Fibroblast of pulmonary artery (primary cell): ENCODE measurements around the gene MUC5AC.
A peak's percentile ranks its signal among the peaks of the same experiment; 100 is the strongest.

Experiments used
- DNase-seq: peaks from one replicate; pipeline ENCODE4 v3.0.0-alpha.2; 2010; ENCODE audit warnings: low read depth
- H3K4me3 ChIP-seq: replicated peaks from 2 replicates; pipeline ENCODE4 v1.5.1; 2011; ENCODE audit warnings: low read depth, mild to moderate bottlenecking, control low read depth, low read length, moderate library complexity
- TF ChIP-seq, protein P1 (sequence below): IDR thresholded peaks from 2 replicates; pipeline ENCODE4 v1.5.1; 2011; ENCODE audit warnings: mild to moderate bottlenecking, control low read depth, low read length, inconsistent platforms; ENCODE audit errors: missing control alignments

Gene MUC5AC

DNA sequence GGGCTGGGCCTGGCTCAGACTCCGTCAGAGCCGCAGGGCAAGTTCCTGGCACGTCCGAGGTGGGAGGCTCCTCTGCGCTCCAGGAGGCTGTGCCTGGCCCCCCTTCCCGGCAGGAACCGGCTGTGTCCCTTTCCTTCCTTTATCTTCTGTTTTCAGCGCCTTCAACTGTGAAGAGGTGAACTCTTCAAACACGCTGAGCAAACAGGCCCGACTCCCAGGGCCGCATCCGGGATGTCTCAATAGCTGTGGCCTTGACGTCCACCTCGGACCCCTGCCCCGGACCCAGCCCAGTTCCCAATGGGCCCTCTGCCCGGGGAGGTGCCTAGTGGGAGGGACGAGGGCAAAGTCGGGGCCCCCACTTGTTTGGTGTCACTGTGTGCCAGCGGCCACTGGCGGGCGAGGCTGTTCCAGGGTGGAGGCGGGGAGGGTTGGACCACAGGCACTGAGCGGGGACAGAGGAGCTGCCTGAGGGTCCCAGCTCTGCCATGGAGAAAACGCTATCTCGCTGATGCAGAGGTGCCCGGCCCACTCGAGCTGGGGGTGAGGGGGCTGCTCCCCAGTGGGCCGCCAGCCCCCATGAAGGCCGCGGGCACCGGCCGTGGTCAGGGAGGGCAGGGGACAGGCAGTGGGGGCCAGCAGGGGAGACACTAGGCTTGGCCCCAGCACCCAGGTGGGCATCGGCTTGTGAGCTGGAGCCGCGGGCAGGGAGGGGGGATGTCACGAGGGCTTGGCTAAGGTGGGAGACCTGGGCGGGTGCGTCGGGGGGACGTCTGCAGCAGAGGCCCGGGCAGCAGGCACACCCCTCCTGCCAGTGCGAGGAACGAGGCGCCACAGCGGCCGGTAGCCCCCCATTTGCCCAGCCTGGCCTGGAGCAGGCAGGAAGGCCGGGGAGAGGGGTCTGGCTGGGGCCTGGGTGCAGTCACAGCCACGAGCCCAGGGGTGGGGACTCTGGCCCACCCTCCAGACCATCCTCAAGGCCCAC, 62.4 kb downstream of the MUC5AC start:
- peak; percentile 16 for DNase-seq
- TF ChIP-seq, protein P1, sequence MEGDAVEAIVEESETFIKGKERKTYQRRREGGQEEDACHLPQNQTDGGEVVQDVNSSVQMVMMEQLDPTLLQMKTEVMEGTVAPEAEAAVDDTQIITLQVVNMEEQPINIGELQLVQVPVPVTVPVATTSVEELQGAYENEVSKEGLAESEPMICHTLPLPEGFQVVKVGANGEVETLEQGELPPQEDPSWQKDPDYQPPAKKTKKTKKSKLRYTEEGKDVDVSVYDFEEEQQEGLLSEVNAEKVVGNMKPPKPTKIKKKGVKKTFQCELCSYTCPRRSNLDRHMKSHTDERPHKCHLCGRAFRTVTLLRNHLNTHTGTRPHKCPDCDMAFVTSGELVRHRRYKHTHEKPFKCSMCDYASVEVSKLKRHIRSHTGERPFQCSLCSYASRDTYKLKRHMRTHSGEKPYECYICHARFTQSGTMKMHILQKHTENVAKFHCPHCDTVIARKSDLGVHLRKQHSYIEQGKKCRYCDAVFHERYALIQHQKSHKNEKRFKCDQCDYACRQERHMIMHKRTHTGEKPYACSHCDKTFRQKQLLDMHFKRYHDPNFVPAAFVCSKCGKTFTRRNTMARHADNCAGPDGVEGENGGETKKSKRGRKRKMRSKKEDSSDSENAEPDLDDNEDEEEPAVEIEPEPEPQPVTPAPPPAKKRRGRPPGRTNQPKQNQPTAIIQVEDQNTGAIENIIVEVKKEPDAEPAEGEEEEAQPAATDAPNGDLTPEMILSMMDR: no peak
- no peak overlapping the region for H3K4me3 ChIP-seq

DNA sequence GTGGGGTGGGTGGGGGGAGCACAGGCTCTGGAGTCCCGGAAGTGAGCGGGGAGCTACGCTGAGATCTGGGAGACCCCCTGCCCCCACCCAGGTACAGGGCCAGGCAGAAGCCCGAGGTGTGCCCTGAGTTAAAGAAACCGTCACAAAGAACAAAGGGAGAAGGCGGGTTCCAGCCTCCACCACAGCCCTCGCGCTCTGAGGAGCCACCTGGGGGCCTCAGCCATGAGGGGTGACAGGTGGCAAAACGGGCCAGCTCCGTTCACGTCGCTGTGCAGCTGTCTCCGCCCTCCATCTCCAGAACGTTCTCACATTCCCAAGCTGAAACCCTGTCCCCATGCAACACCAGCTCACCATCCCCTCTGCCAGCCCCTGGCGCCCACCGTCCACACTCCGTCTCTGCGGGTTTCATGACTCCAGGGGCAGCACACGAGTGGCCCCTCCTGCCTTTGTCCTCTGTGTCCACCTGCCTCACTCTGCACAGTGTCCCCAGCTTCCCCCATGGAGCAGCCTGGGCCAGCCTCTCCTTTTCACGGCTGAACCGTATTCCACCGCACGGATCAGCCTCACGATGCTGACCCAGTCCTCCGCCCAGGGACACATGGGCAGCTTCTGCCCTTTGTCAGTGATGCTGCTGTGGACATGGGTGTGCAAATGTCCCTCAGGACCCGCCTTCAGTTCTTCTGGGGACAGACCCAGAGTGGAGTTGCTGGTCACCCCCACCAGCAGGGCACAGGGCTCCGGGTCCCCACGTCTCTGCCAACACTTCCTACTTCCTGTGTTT, 63.4 kb downstream of the MUC5AC start:
- no peak overlapping the region for H3K4me3 ChIP-seq
- TF ChIP-seq, protein P1: no peak
- no peak for DNase-seq

DNA sequence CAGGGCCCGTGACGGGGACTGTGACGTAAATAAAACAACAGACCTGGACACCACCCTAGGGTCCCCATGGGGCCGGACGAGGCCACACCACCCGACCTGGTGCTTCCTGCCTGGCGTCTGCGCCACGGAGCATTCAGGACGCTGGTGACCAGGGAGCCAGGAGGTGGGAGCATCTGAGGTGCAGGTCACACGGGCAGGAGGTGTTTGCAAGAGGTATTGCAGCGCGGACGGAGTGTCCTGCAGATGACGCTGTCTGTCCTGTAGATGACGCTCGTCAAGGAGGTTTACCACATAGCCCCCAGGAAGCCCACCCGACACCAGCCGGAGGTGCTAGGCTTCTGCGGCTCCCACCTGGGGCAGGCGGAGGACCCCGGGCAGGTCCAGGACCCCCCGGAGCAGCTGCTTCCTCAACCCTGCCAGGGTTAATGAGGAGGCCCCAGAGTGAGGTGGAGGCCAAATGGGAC, 64.1 kb downstream of the MUC5AC start:
- no peak overlapping the region for H3K4me3 ChIP-seq
- DNase-seq: no peak
- TF ChIP-seq, protein P1: no peak

DNA sequence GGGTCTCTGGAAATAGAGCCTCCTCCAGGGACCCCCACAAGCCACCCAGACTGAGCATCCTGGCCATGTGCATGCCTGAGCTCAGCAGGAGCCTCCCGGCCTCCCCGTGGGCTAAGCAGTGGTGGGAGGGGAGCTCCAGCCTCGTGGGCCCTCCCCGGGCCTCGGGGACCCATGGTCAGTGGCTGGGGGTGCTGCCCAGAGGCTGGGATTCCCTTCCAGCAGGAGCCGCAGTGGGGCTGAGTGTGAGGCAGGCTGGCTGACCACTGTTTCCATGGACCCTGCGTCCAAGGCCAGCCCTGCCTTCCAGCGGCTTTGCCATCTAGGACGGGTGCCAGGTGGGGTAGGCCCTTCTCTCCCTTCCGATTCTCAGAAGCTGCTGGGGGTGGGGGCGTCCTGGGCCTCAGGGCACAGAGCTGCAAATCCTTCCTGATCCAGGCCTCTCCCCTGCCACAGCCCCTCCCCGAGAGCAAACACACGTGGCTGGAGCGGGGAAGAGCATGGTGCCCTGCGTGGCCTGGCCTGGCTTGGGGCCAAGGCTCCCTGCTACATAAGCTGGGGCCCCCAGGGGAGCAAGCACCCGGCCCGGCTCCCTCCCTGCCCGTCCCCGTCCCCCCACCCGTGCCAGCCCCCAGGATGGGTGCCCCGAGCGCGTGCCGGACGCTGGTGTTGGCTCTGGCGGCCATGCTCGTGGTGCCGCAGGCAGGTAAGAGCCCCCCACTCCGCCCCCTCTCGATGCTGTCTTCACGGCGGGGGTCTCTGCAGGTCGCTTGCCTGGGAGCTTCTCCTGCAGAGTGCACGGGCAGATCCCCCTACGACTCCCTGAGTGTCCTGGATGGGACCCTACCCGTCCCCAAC, 65.0 kb downstream of the MUC5AC start, which contains the start of gene MUC5B:
Gene MUC5B (plus strand): TSS at position 576 of the 855 bp plus-strand sequence. CDS start 58 bp downstream, at position 634.
- no peak within 1 kb of the TSS for H3K4me3 ChIP-seq
- TF ChIP-seq, protein P1: no peak
- no peak for DNase-seq

DNA sequence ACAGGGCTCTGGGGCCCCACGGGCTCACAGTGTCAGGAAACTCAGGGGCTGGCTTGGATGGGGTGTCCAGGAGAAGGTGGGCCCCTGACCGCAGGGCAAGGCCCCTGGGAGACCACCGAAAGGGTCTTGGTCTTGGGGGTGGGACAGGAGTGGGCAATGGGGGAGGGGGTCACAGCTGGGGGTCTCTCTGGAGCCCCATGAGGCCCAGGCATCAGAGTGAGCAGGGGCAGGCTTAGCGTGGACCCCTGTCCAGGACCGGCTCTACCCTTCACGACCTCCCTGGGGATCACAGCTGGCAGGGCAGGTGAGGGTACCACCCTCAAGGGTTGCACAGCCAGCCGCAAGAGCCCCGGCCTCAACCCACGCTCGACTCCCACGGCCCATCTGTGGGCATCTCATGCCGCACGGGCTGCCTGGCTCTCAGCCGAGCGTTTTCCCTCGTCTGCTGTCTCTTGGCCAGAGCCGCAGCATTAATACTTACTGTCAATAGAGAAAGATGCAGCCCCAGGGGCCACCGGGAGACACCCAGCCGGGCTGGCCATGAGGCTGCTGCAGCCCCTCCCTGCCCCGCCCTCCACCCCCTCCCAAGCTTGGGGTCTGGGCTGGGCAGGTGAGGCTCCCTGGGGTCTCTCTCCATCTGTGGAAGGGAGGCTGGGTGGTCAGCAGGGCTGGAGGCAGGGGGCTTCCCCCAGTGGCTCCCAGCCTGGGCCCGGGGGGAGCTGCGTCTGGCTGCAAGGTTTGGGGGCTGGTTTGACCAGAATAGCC, 65.8 kb downstream of the MUC5AC start:
- no peak for DNase-seq
- H3K4me3 ChIP-seq: no peak overlapping the region
- TF ChIP-seq, protein P1: no peak
